HG03439 (cell line): ENCODE measurements around the gene MFSD6L.

Experiments used
- ATAC-seq: cut with Tn5 transposase; IDR thresholded peaks from one replicate; pipeline ENCODE4 v1.9.1; 2021; ENCODE audit warnings: mild to moderate bottlenecking, moderate library complexity; ENCODE audit not compliant: unreplicated experiment

Gene MFSD6L

GRCh38 chr17:8794636-8795035, 4.5 kb downstream of the MFSD6L start:
- ATAC-seq: no peak

- no peak for ATAC-seq
Observed at GRCh38 chr17:8793649-8794048, 5.5 kb downstream of the MFSD6L start.

GRCh38 chr17:8792646-8793045, 6.5 kb downstream of the MFSD6L start:
- ATAC-seq: no peak

- ATAC-seq: no peak
Observed at GRCh38 chr17:8791910-8792270, 7.3 kb downstream of the MFSD6L start.

- ATAC-seq: no peak
Observed at GRCh38 chr17:8791248-8791909, 7.8 kb downstream of the MFSD6L start.

- ATAC-seq: no peak
Observed at GRCh38 chr17:8789743-8790142, 9.4 kb downstream of the MFSD6L start.

GRCh38 chr17:8788998-8789397, 10.2 kb downstream of the MFSD6L start:
- ATAC-seq: no peak

GRCh38 chr17:8785547-8786413, 13.4 kb downstream of the MFSD6L start:
- ATAC-seq: no peak

- ATAC-seq: no peak
Observed at GRCh38 chr17:8782176-8782575, 17.0 kb downstream of the MFSD6L start.

- ATAC-seq: no peak
Observed at GRCh38 chr17:8781776-8782175, 17.4 kb downstream of the MFSD6L start.

GRCh38 chr17:8776881-8777280, 22.3 kb downstream of the MFSD6L start:
- no peak for ATAC-seq

GRCh38 chr17:8776248-8776647, 22.9 kb downstream of the MFSD6L start:
- ATAC-seq: no peak

- no peak for ATAC-seq
Observed at GRCh38 chr17:8766731-8767130, 32.4 kb downstream of the MFSD6L start.

GRCh38 chr17:8762012-8762411, 37.2 kb downstream of the MFSD6L start:
- ATAC-seq: no peak

GRCh38 chr17:8758137-8758596, 41.0 kb downstream of the MFSD6L start, which contains the start of gene SPDYE4:
Gene SPDYE4, minus strand, starts transcription at chr17:8758546. Its CDS starts 164 bp downstream, at chr17:8758382.
- ATAC-seq: no peak

- ATAC-seq: no peak
Observed at GRCh38 chr17:8757189-8757588, 42.0 kb downstream of the MFSD6L start.

GRCh38 chr17:8755590-8756255, 43.4 kb downstream of the MFSD6L start:
- no peak for ATAC-seq

- no peak for ATAC-seq
Observed at GRCh38 chr17:8754890-8755289, 44.3 kb downstream of the MFSD6L start.

- ATAC-seq: no peak
Observed at GRCh38 chr17:8753976-8754440, 45.2 kb downstream of the MFSD6L start.

GRCh38 chr17:8753136-8753975, 45.8 kb downstream of the MFSD6L start:
- no peak for ATAC-seq

GRCh38 chr17:8749616-8750015, 49.5 kb downstream of the MFSD6L start:
- no peak for ATAC-seq
